Measurements from ENCODE around the gene KRTAP13-2.

The KRTAP13-2 gene

GRCh38 chr21:30332681-30333080 lies 39.4 kb downstream of the KRTAP13-2 start:
- no peak for DNase-seq (ENCODE audit: low read depth, low spot score)
- no peak overlapping the region for H3K4me3 ChIP-seq (ENCODE audit: low read length)

DNA sequence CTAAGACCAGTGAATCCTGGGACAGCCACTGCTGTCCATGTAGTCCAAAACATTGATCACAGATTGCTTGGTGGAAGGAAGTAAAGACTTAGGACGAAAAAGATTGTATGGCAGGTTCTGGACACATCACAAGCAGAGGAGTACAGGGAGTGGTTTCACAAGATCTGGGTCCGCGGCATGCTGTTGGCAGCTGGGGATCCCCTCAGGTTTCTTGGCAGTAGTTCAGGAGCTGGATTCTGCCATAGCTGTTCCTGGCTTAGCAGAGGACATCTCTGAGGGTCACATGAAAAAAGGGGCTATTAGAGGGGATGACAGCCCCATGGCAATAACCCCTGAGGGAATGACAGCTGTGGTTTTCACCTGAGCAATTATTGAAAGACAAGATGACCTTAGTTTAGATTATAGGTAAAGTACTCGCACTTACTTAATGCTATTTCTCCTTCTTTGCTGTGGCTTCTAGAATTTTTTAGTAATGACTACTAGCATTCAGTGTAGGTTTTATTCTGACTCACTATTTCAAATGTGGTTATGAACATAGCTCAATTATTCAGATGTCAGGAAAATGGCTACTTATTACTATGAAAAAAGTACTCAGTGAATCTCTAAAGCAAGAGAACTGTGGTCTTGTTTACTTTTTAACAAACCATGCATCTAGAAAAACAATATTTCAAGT lies 42.7 kb downstream of the KRTAP13-2 start:
- no peak overlapping the region for H3K4me3 ChIP-seq (ENCODE audit: low read length)
- no peak for DNase-seq (ENCODE audit: low read depth, low spot score)

DNA sequence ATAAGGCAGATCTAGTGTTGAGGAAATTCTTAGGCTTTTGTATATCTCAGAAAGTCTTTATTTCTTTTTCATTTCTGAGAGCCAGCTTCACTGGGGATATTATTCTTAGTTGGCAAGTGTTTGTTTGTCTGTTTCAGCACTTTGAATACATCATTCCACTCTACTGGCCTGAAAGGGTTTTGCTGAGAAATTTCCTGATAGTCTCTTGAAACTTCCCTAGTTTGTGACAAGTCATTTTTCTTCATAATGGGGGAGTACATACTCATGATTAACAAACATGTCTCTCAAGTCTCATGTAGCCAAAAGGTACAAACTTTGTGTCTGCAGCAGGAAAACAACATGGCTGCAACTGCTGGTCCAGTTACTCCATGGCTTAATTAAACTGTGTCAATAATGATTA lies 45.7 kb downstream of the KRTAP13-2 start:
- H3K4me3 ChIP-seq (ENCODE audit: low read length): no peak overlapping the region
- no peak for DNase-seq (ENCODE audit: low read depth, low spot score)

Data from Jurkat, Clone E6-1 (cell line).